NCI-H510A (cell line): ENCODE measurements around the gene TMTC2.

Experiments used
- DNase-seq: peaks from one replicate; lab custom pipeline; 2025; lab: John Stamatoyannopoulos, UW

The TMTC2 gene

DNA sequence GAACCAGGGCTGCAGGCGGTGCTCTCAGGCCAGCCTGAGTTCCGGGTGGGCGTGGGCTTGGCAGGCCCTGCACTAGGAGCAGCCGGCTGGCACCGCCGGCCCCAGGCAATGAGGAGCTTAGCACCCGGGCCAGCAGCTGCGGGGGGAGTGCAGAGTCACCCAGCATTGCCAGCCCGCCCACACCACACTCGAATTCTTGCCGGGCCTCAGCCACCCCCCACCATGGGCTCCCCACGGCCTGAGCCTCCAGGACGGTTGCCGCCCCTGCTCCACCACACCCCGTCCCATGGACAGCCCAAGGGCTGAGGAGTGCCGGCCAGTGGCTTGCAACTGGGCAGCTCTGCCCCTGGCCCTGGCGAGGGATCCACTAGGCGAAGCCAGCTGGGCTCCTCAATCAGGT, 453.4 kb downstream of the TMTC2 start:
- no peak for DNase-seq

GRCh38 chr12:83141460-83141994, 454.8 kb downstream of the TMTC2 start:
- DNase-seq, result no peak

DNA sequence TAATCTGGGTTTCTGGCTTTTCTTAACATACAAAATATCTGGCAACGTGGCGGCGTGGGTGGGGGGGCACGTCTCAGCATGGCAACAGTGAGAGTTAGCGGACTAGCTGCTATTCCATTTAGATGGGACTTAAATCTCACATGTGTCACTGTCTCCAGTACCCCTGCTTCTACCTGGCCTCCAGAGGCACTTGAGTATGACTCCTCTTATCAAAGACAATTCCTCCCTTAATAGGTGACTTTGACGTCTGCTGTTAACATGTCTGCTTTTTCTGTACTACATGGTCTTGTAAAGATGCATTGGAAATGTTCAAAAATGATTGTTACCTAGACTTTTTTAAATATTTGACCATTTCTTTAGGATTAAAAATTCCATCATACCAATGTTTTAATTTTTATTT, 456.2 kb downstream of the TMTC2 start:
- no peak for DNase-seq

DNA sequence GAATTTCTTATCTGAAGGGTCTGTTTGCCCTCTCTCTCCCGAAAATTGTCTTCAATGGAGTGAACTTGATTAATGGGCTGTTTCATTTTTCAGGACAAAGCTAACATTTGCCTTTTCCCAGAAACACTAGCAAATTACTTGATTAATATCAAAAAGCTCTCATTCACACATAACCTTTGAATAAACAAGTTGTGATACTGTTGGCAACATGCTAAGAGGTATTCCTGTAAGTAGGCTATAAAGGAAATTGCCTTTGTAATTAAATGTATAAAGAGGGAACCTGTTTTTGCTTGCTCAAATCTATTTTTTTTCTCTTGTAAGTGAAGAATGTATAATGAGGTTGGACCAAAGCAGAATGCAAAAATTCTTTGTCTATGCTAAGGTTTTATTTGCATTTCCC, 457.2 kb downstream of the TMTC2 start:
- no peak for DNase-seq

DNA sequence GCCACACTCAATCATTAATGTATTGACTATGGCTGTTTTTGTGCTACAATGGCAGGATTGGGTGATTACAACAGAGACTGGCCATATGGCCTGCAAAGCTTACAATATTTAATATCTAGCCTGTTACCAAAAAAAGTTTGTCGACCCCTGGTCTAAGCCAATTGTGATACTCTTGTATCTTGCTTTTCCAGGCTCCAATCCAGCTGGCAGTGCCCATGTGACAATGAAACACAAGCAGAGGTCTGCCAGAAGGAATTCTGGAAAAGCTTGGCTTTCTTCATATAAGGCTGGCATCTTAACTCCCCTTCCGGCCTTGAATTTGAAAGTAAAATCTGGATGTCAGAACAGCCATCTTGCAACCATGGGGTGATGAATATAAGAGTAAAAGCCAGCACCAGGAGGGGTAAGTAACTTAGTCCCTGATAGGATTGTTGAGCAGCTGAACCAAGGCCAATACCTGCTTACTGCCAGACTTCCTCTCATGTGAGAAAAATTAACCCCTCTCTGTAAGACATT, 458.7 kb downstream of the TMTC2 start:
- DNase-seq, result no peak

DNA sequence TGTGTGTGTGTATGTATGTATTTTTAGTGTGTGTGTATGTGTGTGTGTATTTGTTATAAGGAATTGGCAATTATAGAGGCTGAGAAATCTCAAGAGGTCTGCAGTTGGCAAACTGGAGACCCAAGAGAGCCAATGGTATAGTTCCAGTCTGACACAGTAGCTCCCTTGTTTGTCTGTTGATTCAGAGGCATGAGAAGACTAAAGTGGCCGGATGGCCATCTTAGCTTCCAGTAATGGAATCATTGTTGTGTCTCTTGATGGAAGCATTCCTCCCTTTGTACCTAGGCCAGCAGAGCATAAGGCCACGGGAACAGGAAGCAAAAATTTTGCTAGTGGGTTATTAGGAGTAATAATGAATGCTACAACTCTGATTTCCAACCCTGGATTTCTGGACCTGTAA, 460.6 kb downstream of the TMTC2 start:
- DNase-seq, result no peak

DNA sequence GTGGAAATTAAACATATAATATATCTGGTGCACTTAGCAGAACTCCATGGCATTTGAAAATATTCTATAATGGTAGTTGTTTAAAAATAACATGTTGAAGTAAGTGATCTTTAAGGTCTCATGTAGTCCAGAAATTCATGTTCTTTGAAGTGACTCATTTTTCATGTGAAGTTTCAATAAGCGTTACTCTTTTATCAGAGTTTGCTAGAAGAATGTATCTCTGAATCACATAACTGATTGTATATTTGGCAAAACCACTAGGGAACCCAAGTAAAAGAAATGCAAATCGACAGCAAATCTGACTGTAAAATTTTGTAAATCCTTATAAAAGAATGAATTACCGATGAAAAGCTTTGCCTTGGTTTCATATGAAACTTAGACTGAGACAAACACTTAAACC, 463.3 kb downstream of the TMTC2 start:
- DNase-seq, result no peak

- DNase-seq, result no peak
These were observed 463.9 kb downstream of the TMTC2 start for GRCh38 chr12:83150465-83151189.

DNA sequence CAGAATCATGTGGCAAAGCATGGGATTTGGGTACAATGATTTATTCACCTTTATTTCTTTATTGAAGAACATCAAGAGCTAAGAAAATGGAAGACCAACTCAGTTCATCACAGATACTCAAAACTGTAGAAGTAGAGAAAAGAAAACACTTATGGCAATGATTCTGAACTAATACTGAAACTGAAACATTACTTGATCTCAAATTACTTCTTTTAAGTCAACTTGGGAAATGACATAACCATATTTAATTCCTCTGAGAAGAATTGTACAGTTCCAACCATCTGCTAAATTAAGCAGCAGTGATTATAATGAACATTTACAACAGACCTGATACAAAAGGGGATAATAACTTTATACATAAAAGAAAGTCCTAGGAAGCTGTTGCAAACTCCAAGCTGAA, 466.5 kb downstream of the TMTC2 start:
- no peak for DNase-seq

DNA sequence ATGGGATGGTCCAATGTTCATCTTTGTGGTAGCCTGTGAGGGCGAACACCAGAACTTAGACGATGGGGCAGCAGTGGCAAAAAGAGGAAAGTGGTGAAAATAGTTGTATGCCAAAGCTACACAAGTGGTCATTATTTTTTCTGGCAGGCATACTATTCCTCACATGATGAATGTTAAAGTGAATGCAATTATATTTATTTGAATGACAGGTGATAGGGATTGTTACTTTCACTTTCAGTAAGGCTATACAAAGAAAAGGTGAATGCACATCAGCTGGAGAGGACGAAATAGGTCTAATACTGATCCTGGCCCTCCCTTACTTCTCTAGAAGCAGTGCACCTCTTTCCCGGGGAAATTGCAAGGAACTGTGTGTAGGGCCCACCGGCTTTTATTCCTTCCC, 470.1 kb downstream of the TMTC2 start:
- DNase-seq, result no peak

- no peak for DNase-seq
These were observed 470.9 kb downstream of the TMTC2 start for GRCh38 chr12:83157604-83158003.

DNA sequence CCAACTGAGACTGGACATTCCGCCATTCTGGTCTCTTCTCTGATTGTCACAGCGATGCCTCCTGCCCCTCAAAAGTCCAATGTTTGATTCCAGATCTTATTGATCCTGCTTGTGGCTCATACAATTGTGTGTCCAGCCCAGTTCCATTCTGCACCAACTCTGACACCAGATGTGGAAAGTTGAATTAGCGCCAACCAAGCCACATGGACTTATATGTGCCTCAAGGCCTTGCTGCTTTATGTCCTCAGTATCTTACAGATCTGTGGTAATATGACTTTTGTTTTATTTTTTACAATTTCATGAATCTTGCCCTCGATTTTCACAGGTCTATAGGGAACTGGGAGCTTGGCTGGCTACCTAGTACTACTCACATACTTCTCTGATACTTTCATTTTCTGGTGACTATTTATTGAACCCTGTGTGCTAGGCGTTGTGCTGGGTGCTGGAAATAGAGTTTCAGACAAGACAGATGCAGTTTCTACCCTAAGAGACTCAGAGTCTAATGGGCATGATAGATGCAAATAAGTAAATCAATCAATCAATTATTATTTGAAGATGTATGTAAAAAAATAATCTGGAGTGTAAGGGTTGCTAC, 472.0 kb downstream of the TMTC2 start:
- DNase-seq, result no peak

DNA sequence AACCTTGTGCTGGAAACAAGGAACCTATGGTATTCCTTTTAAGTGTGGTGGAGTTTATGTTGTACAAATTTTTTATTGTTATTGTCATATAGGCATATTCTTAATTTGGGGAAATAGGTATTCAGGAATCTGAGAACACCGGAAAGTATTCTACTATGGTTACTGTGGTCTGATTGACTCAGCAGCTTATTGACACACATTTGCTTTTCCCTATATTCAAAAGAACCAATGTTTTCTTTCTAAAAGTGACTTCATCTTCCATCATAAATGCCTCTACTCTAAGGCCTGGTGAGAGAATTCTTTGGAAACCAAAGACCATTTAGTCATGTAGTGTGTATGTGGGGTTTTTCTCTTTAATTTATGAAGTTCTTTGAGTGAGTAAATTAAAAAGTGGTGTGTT, 474.8 kb downstream of the TMTC2 start:
- no peak for DNase-seq

DNA sequence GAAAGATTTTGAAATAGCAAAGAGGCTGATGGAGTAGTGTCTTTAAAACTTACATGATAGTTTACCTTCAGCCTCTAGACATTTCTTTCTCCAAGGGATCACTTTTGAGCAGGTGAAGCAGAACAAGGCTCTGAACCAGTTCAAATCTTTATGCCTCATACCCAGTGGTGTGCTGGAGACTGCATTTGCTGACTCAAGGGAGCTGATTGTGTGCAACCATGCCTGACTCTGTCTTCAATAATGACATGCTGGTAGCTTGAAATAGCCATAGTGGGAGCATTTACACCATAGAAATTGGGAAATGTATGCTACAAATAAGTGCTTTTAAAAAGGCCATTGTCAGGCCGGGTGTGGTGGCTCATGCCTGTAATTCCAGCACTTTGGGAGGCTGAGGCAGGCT, 482.0 kb downstream of the TMTC2 start:
- no peak for DNase-seq

- no peak for DNase-seq
These were observed 485.7 kb downstream of the TMTC2 start for GRCh38 chr12:83172441-83172840.

GRCh38 chr12:83172866-83173649, 486.4 kb downstream of the TMTC2 start:
- no peak for DNase-seq

- no peak for DNase-seq
These were observed 493.3 kb downstream of the TMTC2 start for GRCh38 chr12:83179999-83180398.

GRCh38 chr12:83181074-83181473, 494.4 kb downstream of the TMTC2 start:
- DNase-seq, result no peak

GRCh38 chr12:83183132-83183531, 496.4 kb downstream of the TMTC2 start:
- DNase-seq, result no peak
